Mesenchymal stem cell (in vitro differentiated cells and primary cell): ENCODE results near the gene ROBO2.

ENCODE experiments used
- DNase-seq: peaks from one replicate; pipeline ENCODE4 v3.0.0-alpha.2; 2013
- H2AFZ ChIP-seq: one replicate; pipeline ENCODE4 v1.6.1; 2013; ENCODE audit warnings: low read depth, mild to moderate bottlenecking, control low read depth, inconsistent platforms, low read length, moderate library complexity
- H2AK5ac ChIP-seq: 2 replicates; pipeline ENCODE4 v1.6.1; 2013; ENCODE audit warnings: low read length, moderate library complexity, mild to moderate bottlenecking, inconsistent platforms; ENCODE audit not compliant: severe bottlenecking
- H2BK120ac ChIP-seq: one replicate; pipeline ENCODE4 v1.6.1; 2013; ENCODE audit warnings: low read depth, mild to moderate bottlenecking, inconsistent platforms, low read length, moderate library complexity
- H2BK12ac ChIP-seq, 2 experiments: one replicate each; pipeline ENCODE4 v1.6.1; 2013; ENCODE audit warnings: inconsistent platforms in 2 of 2, low read length in 2 of 2, mild to moderate bottlenecking in 2 of 2, moderate library complexity in 2 of 2, control low read depth in 1 of 2
- H2BK15ac ChIP-seq: one replicate; pipeline ENCODE4 v1.6.1; 2013; ENCODE audit warnings: mild to moderate bottlenecking, low read depth, inconsistent platforms; ENCODE audit not compliant: poor library complexity, severe bottlenecking
- H2BK5ac ChIP-seq: 2 replicates; pipeline ENCODE4 v1.6.1; 2013; ENCODE audit warnings: low read depth, mild to moderate bottlenecking, low read length, control low read depth, inconsistent platforms; ENCODE audit not compliant: poor library complexity, severe bottlenecking
- H3K14ac ChIP-seq, 2 experiments: one replicate each; pipeline ENCODE4 v1.6.1; 2013; ENCODE audit warnings: inconsistent platforms in 2 of 2, low read length in 2 of 2, control low read depth in 1 of 2, mild to moderate bottlenecking in 1 of 2, moderate library complexity in 1 of 2
- H3K18ac ChIP-seq, 2 experiments: one replicate each; pipeline ENCODE4 v1.6.1; 2013; ENCODE audit warnings: inconsistent platforms in 2 of 2, low read length in 2 of 2, control low read depth in 1 of 2, low read depth in 1 of 2, mild to moderate bottlenecking in 1 of 2
- H3K23ac ChIP-seq, 2 experiments: one replicate each; pipeline ENCODE4 v1.6.1; 2013; ENCODE audit warnings: inconsistent platforms in 2 of 2, low read length in 2 of 2, mild to moderate bottlenecking in 2 of 2, moderate library complexity in 2 of 2, control low read depth in 1 of 2
- H3K27ac ChIP-seq: 2 replicates; pipeline ENCODE4 v1.5.1; 2013; ENCODE audit warnings: mild to moderate bottlenecking, moderate library complexity, low read length, control low read depth, inconsistent platforms; ENCODE audit not compliant: poor library complexity, severe bottlenecking
- H3K27me3 ChIP-seq, 2 experiments: 2 replicates each; pipeline versions ENCODE4 v1.6.1 to v1.7.0; 2013; ENCODE audit warnings: low read length in 2 of 2, mild to moderate bottlenecking in 2 of 2, moderate library complexity in 2 of 2, control low read depth in 1 of 2, inconsistent platforms in 1 of 2; ENCODE audit not compliant: control insufficient read depth in 1 of 2, insufficient read depth in 1 of 2
- H3K36me3 ChIP-seq, 2 experiments: 2 replicates each; pipeline versions ENCODE4 v1.6.1 to v1.7.0; 2013; ENCODE audit warnings: low read length in 2 of 2, control low read depth in 1 of 2, inconsistent platforms in 1 of 2, low read depth in 1 of 2, mild to moderate bottlenecking in 1 of 2; ENCODE audit not compliant: insufficient read depth in 2 of 2, control insufficient read depth in 1 of 2
- H3K4ac ChIP-seq, 2 experiments: one replicate each; pipeline ENCODE4 v1.6.1; 2013; ENCODE audit warnings: inconsistent platforms in 2 of 2, low read length in 2 of 2, mild to moderate bottlenecking in 2 of 2, moderate library complexity in 2 of 2, control low read depth in 1 of 2, low read depth in 1 of 2
- H3K4me1 ChIP-seq: 2 replicates; pipeline ENCODE4 v1.6.1; 2013; ENCODE audit warnings: low read depth, low read length, control low read depth; ENCODE audit not compliant: control insufficient read depth, insufficient read depth
- H3K4me2 ChIP-seq: 2 replicates; pipeline ENCODE4 v1.6.1; 2013; ENCODE audit warnings: low read length, mild to moderate bottlenecking, inconsistent platforms; ENCODE audit not compliant: poor library complexity, severe bottlenecking
- H3K4me3 ChIP-seq, 2 experiments: 2 replicates each; pipeline versions ENCODE4 v1.5.1 to v1.7.0; 2013; ENCODE audit warnings: low read length in 2 of 2, mild to moderate bottlenecking in 2 of 2, control low read depth in 1 of 2, low read depth in 1 of 2; ENCODE audit not compliant: insufficient read depth in 1 of 2
- H3K79me1 ChIP-seq: replicated peaks from 2 replicates; pipeline ENCODE4 v1.6.1; 2013; ENCODE audit warnings: mild to moderate bottlenecking, control low read depth, low read length, inconsistent platforms; ENCODE audit not compliant: poor library complexity, severe bottlenecking
- H3K9ac ChIP-seq: 2 replicates; pipeline ENCODE4 v1.7.0; 2013; ENCODE audit warnings: mild to moderate bottlenecking, low read length, moderate library complexity
- H3K9me3 ChIP-seq: 2 replicates; pipeline ENCODE4 v1.7.0; 2013; ENCODE audit warnings: mild to moderate bottlenecking, low read length; ENCODE audit not compliant: control insufficient read depth
- H4K8ac ChIP-seq: one replicate; pipeline ENCODE4 v1.6.1; 2013; ENCODE audit warnings: inconsistent platforms, mild to moderate bottlenecking, low read length, moderate library complexity
- H4K91ac ChIP-seq: one replicate; pipeline ENCODE4 v1.6.1; 2013; ENCODE audit warnings: mild to moderate bottlenecking, low read length, inconsistent platforms
- WGBS: methylation state at CpG from one replicate; pipeline ENCODE4 v1.1.7; 2013; ENCODE audit warnings: mixed read lengths; 5-methylcytosine and 5-hydroxymethylcytosine counted together

The ROBO2 gene

DNA sequence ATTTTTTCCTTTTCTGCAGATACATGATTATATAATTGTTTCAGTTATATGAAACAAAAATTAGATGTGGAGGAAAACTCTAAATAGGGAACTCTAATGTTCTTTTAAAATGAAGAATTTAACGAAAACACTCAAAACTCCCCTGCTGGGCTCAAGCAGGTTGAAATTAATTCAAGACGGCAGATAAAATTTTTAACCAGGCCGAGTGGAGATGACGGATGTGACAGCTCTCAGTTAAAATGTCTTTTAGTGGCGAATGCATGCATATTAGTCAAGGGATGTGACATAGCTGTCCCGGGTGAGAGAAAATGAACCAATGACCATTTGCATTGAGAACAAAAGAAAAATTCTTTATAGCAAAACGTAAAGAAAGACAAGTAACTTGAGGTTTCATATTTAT lies 110.1 kb downstream of the ROBO2 start:
- no peaks in the 10 kb centered on the region for H3K27me3 ChIP-seq
- H3K79me1 ChIP-seq, result no peaks in the 10 kb centered on the region
- H4K8ac ChIP-seq, result no peak overlapping the region
- no peak overlapping the region for H3K4me3 ChIP-seq
- no peak overlapping the region for H2BK5ac ChIP-seq
- no peak overlapping the region for H3K4ac ChIP-seq
- H3K18ac ChIP-seq, result no peak overlapping the region
- H3K14ac ChIP-seq, result no peak overlapping the region
- no peak overlapping the region for H2BK120ac ChIP-seq
- no peaks in the 10 kb centered on the region for H3K36me3 ChIP-seq
- no peak for DNase-seq
- H3K9me3 ChIP-seq, result no peaks in the 10 kb centered on the region
- no peak overlapping the region for H3K27ac ChIP-seq
- H4K91ac ChIP-seq, result no peak overlapping the region
- H3K23ac ChIP-seq, result no peak overlapping the region
- no peak overlapping the region for H2AK5ac ChIP-seq
- WGBS, result 89% methylated on average over 6 of the region's 7 CpGs
- no peak overlapping the region for H2BK15ac ChIP-seq
- no peak overlapping the region for H2AFZ ChIP-seq
- H3K4me2 ChIP-seq, result no peak overlapping the region
- H2BK12ac ChIP-seq, result no peak overlapping the region
- no peaks in the 10 kb centered on the region for H3K4me1 ChIP-seq
- H3K9ac ChIP-seq, result no peak overlapping the region

DNA sequence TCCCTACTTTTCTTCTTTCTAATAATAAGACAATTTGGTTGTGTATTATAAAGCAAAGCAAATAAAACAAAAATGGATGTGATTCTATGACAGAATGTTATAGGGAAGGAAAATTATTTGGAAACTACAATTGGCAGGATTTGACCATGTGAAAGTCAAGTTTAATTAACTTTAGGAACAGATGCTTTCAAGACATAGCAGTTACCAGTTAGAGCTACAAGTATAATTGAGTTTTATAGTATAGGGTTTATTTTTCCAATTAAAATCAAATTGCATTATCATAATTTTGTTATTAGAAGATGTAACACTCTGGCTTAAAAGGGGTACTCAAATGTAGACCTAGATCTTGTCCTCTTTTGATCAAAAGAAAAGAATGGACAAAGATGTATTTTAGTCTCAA lies 110.9 kb downstream of the ROBO2 start:
- Histone ChIP-seq H4K8ac (no peak overlapping the region), H3K4me2 (no peak overlapping the region), H3K4ac (no peak overlapping the region), H3K36me3 (no peaks in the 10 kb centered on the region), H3K9me3 (no peaks in the 10 kb centered on the region), H3K9ac (no peak overlapping the region), H2AK5ac (no peak overlapping the region), H3K27ac (no peak overlapping the region), H2BK15ac (no peak overlapping the region), H2BK5ac (no peak overlapping the region), H3K14ac (no peak overlapping the region), H4K91ac (no peak overlapping the region), H3K4me3 (no peak overlapping the region), H3K79me1 (no peaks in the 10 kb centered on the region), H2BK12ac (no peak overlapping the region), H3K23ac (no peak overlapping the region), H3K4me1 (no peaks in the 10 kb centered on the region), H2BK120ac (no peak overlapping the region), H3K18ac (no peak overlapping the region), H2AFZ (no peak overlapping the region), H3K27me3 (no peaks in the 10 kb centered on the region)
- no peak for DNase-seq

DNA sequence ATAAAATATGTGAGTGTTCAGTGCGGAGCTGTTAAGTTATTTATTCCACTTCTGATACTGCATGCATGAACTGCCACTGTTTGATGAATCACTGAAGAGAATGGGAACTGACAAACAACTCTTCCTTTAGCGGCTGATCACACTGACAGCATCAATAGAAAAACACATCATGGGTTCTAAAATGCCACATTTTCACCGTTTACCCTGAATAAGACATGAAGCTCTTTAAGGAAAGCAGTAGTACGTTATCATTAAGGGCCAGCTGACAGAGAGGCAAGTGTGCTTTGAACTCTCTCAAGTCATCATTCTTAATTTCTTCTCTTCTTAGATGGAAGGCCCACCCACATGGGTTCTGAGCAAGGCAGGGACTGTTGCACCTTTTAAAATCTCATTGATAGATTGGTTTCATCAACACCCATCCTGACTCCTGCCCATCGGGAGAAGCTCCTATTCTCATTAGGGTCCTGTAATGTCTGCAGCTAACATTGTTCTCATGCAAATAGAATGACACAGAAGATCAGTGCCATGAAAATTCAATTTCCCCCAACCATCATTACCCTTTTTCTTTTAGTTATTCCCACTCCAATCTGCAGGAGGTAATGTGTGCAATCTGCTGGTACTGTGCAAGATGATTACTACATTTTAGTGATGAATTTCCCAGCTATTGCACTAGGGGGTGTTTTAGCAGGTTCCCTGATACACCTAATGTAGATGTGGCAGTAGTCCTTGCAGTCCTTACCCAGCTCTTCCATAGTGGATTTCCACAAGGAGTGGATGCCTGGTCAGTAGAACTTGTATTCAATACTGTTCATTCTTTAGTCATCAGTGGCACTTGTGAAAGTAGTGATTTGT lies 119.1 kb downstream of the ROBO2 start:
- Histone ChIP-seq H3K4me3 (no peak overlapping the region), H3K27me3 (no peaks in the 10 kb centered on the region), H3K27ac (no peak overlapping the region), H2BK120ac (no peak overlapping the region), H2BK12ac (no peak overlapping the region), H3K36me3 (no peaks in the 10 kb centered on the region), H3K18ac (no peak overlapping the region), H4K8ac (no peak overlapping the region), H2AFZ (no peak overlapping the region), H2BK15ac (no peak overlapping the region), H2AK5ac (no peak overlapping the region), H3K79me1 (no peaks in the 10 kb centered on the region), H3K4ac (no peak overlapping the region), H3K9ac (no peak overlapping the region), H3K23ac (no peak overlapping the region), H2BK5ac (no peak overlapping the region), H3K4me1 (no peaks in the 10 kb centered on the region), H3K9me3 (no peaks in the 10 kb centered on the region), H4K91ac (no peak overlapping the region), H3K4me2 (no peak overlapping the region), H3K14ac (no peak overlapping the region)
- peak; percentile 1 for DNase-seq
- WGBS, result 83% methylated on average over 5 of the region's 5 CpGs

DNA sequence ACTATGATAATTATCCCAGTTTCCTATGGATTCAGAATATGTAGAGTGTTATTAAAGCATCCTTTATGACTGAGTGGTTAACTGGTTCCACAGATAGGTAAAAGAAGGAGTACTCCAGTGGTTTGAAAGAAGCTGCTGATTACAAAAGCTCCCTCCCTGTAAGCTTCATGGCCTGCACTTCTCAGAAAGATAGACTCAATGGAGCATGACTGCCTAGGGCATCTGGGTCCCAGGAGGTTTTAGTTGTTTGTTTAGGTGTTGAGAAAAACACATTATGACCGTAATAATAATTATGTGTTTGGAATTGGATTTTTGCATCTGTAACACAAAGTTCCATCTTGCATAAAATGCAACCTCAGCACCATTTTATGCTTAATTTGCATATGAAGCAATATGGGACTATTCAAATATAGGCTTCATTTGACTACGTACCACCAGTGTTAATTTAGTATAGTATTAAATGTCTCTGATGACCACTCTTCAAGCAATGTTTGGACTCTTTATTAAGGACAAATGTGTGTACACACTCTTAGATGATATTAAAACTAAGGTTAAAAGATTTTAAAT lies 121.1 kb downstream of the ROBO2 start:
- H4K91ac ChIP-seq, result no peak overlapping the region
- no peak overlapping the region for H3K4me3 ChIP-seq
- H2BK12ac ChIP-seq, result no peak overlapping the region
- no peaks in the 10 kb centered on the region for H3K27me3 ChIP-seq
- no peak overlapping the region for H2BK15ac ChIP-seq
- no peaks in the 10 kb centered on the region for H3K79me1 ChIP-seq
- no peaks in the 10 kb centered on the region for H3K9me3 ChIP-seq
- H2BK120ac ChIP-seq, result no peak overlapping the region
- H2BK5ac ChIP-seq, result no peak overlapping the region
- no CpG with 5 or more reads among the region's 2 CpGs for WGBS
- no peak for DNase-seq
- H2AFZ ChIP-seq, result no peak overlapping the region
- H3K4me2 ChIP-seq, result no peak overlapping the region
- H3K18ac ChIP-seq, result no peak overlapping the region
- H3K27ac ChIP-seq, result no peak overlapping the region
- no peak overlapping the region for H3K14ac ChIP-seq
- H3K4ac ChIP-seq, result no peak overlapping the region
- H2AK5ac ChIP-seq, result no peak overlapping the region
- H3K4me1 ChIP-seq, result no peaks in the 10 kb centered on the region
- H3K23ac ChIP-seq, result no peak overlapping the region
- H4K8ac ChIP-seq, result no peak overlapping the region
- H3K9ac ChIP-seq, result no peak overlapping the region
- no peaks in the 10 kb centered on the region for H3K36me3 ChIP-seq
